B cell (primary cell): ENCODE measurements around the gene TRRAP. TPM values are rescaled to one million over a fixed set of nuclear protein-coding genes. Genes with fewer than 3 reads are reported as not detected.

Source experiments
- ATAC-seq: fragments of 200-7000 bp; cut with Tn5 transposase; one replicate; pipeline ENCODE4 v1.10.0; 2021; ENCODE audit warnings: low read depth, mild to moderate bottlenecking, moderate number of reproducible peaks, moderate library complexity
- CTCF ChIA-PET: fragments of 350-600 bp; sonication (Branson Sonifier 250); formaldehyde crosslinking; loops from one replicate; lab custom pipeline; 2021; ENCODE audit warnings: antibody characterized with exemption, inconsistent platforms; lab: Charles Lee
- POLR2A ChIA-PET: fragments of 350-600 bp; sonication (Branson Sonifier 250); formaldehyde crosslinking; loops from one replicate; lab custom pipeline; 2021; ENCODE audit warnings: antibody characterized with exemption; lab: Charles Lee
- DNase-seq: peaks from one replicate; pipeline ENCODE4 v3.0.0; 2013
- H2AFZ ChIP-seq: 2 replicates; pipeline ENCODE4 v1.6.1; 2012; ENCODE audit warnings: mild to moderate bottlenecking, low read depth, low read length; ENCODE audit not compliant: insufficient read depth, poor library complexity, severe bottlenecking
- H3K27ac ChIP-seq, 2 donors: 1 replicate in 1 of 2; 2 replicates in 1 of 2; pipeline ENCODE4 v1.5.1; 2012 to 2013; ENCODE audit warnings: low read length in 2 of 2, mild to moderate bottlenecking in 2 of 2, moderate library complexity in 1 of 2
- H3K27me3 ChIP-seq, 4 experiments: fragments of 200-600 bp in 1 of 4; sonication (generic) in 1 of 4; replicated peaks in 1 of 4; 1 replicate in 2 of 4; 2 replicates in 2 of 4; pipeline versions ENCODE4 v1.6.1 to v1.7.0; 2013 to 2016; ENCODE audit warnings: low read length in 3 of 4, mild to moderate bottlenecking in 2 of 4, mixed read lengths in 1 of 4, moderate library complexity in 1 of 4; ENCODE audit not compliant: insufficient read depth in 4 of 4, control insufficient read depth in 3 of 4; ENCODE audit errors: control extremely low read depth in 1 of 4
- H3K36me3 ChIP-seq, 2 experiments: replicated peaks in 1 of 2; 1 replicate in 1 of 2; 2 replicates in 1 of 2; pipeline versions ENCODE4 v1.6.1 to v1.7.1; 2013; ENCODE audit warnings: low read length in 1 of 2; ENCODE audit not compliant: insufficient read depth in 2 of 2, control insufficient read depth in 1 of 2; ENCODE audit errors: control extremely low read depth in 1 of 2, extremely low read depth in 1 of 2
- H3K4me1 ChIP-seq, 2 donors: fragments of 200-600 bp in 1 of 2; sonication (generic) in 1 of 2; 1 replicate in 1 of 2; 2 replicates in 1 of 2; pipeline versions ENCODE4 v1.5.1 to v1.6.1; 2013 to 2017; ENCODE audit warnings: low read length in 2 of 2; ENCODE audit not compliant: control insufficient read depth in 2 of 2, insufficient read depth in 2 of 2
- H3K4me2 ChIP-seq: replicated peaks from 2 replicates; pipeline ENCODE3; 2012; ENCODE audit warnings: mild to moderate bottlenecking, low read depth, low read length; ENCODE audit not compliant: poor library complexity, severe bottlenecking
- H3K4me3 ChIP-seq, 5 experiments: fragments of 200-600 bp in 1 of 5; sonication (generic) in 1 of 5; 1 replicate in 3 of 5; 2 replicates in 2 of 5; pipeline versions ENCODE4 v1.5.1 to v1.7.0; 2011 to 2016; ENCODE audit warnings: low read length in 4 of 5, mild to moderate bottlenecking in 4 of 5, low read depth in 2 of 5, control low read depth in 1 of 5, moderate library complexity in 1 of 5; ENCODE audit not compliant: insufficient read depth in 1 of 5; ENCODE audit errors: control extremely low read depth in 1 of 5, extremely low read depth in 1 of 5
- H3K79me2 ChIP-seq: fragments of 200-600 bp; sonication (generic); one replicate; pipeline ENCODE4 v1.6.0; 2016; ENCODE audit warnings: low read length; ENCODE audit not compliant: control insufficient read depth, insufficient read depth
- H3K9ac ChIP-seq: fragments of 200-600 bp; sonication (generic); 2 replicates; pipeline ENCODE4 v1.6.1; 2017; ENCODE audit warnings: mild to moderate bottlenecking, low read length, moderate library complexity
- H3K9me3 ChIP-seq, 3 donors: one replicate each; pipeline versions ENCODE4 v1.6.1 to v1.7.1; 2013; ENCODE audit warnings: low read length in 2 of 3; ENCODE audit not compliant: control insufficient read depth in 2 of 3, insufficient read depth in 1 of 3; ENCODE audit errors: control extremely low read depth in 1 of 3
- H4K20me1 ChIP-seq: 2 replicates; pipeline ENCODE4 v1.6.0; 2012; ENCODE audit warnings: mild to moderate bottlenecking, low read length; ENCODE audit not compliant: insufficient read depth, control insufficient read depth, poor library complexity, severe bottlenecking
- H3K27ac Mint-ChIP-seq: one replicate; pipeline ENCODE4 v1.8.0; 2021; ENCODE audit warnings: mixed read lengths
- H3K27me3 Mint-ChIP-seq: one replicate; pipeline ENCODE4 v1.8.0; 2021; ENCODE audit warnings: mixed read lengths
- H3K4me1 Mint-ChIP-seq: one replicate; pipeline ENCODE4 v1.8.0; 2021; ENCODE audit warnings: mixed read lengths
- H3K4me3 Mint-ChIP-seq: one replicate; pipeline ENCODE4 v1.8.0; 2021; ENCODE audit warnings: mixed read lengths
- H3K9me3 Mint-ChIP-seq: one replicate; pipeline ENCODE4 v1.8.0; 2022; ENCODE audit warnings: mixed read lengths; ENCODE audit not compliant: insufficient read depth
- EZH2 ChIP-seq: IDR thresholded peaks from 2 replicates; pipeline ENCODE4 v1.6.1; 2012; ENCODE audit warnings: borderline replicate concordance, low read depth, mild to moderate bottlenecking, moderate library complexity, low read length; ENCODE audit not compliant: insufficient read depth, poor library complexity, severe bottlenecking
- WGBS: methylation state at CpG from one replicate; pipeline ENCODE4 v1.1.5; 2013; ENCODE audit warnings: missing lambda C conversion rate; ENCODE audit not compliant: insufficient coverage; 5-methylcytosine and 5-hydroxymethylcytosine counted together
- intact Hi-C: fragments of 100-400 bp; cut with micrococcal nuclease; formaldehyde crosslinking; loops from one replicate; pipeline ENCODE4 v1.10.0; 2022
- polyA plus RNA-seq: library from polyadenylated mRNA; depleted of rRNA; stranded (reverse); fragments of >200 nt; gene quantifications from 2 replicates; pipeline ENCODE4 v1.2.3, GENCODE V29; 2012
- total RNA-seq, 2 donors: library from RNA; stranded (reverse); fragments of 120-200 nt in 1 of 2; gene quantifications; 1 replicate in 1 of 2; 2 replicates in 1 of 2; pipeline versions ENCODE4 v1.2.3 to v1.2.4, GENCODE V29; 2013 to 2022
- TF ChIP-seq, protein P1 (sequence below): fragments of 200-600 bp; IDR thresholded peaks from one replicate; pipeline ENCODE4 v1.8.0; 2022; ENCODE audit warnings: antibody characterized with exemption, mild to moderate bottlenecking

Gene TRRAP
- total and polyA plus RNA-seq, 2 donors (not counting 1 experiment from before 2014, with no cell fraction given) = 25.4 to 102 TPM

DNA sequence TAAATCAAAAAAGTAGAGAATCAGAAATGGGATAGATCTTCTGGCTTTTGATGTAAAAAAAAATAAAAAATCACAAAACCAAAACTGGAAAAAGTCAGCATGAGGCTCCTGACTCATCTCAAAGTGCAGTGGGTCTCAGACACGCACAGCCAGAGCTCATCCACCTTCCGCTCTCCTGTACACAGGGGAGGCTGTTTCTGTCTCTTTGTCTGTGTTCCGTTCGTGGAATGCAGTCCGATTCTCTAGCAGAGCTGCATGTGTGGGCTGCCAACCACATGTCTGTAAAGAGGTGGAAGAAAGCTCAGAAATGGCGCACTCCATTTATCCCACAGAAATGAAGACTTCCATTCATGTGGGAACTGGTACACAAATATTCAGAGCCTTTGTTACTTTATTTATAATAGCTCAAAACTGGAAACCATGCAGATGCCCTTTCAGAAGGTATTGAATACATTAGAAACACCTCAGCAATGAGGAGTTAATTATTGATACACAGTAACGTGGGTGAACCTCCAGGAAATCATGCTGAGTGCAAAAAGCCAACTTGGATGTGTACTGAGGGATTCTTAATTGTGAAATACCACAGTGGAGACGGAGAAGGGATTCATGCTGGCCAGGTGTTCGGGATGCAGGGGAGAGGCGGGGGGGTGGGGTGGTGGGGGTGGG is 123.3 kb downstream of the TRRAP start:
- H3K27me3 ChIP-seq = no peaks in the 10 kb centered on the region
- Mint-ChIP-seq H3K27ac (no peak overlapping the region), H3K4me1 (peaks cover 7% of the 10 kb centered on the region), H3K27me3 (no peaks in the 10 kb centered on the region), H3K4me3 (no peak overlapping the region), H3K9me3 (no peaks in the 10 kb centered on the region)
- 100% methylated on average over 4 of the region's 10 CpGs for WGBS
- DNase-seq (no peak), ATAC-seq (no peak)
- TF ChIP-seq EZH2 = no peak
- TF ChIP-seq, protein P1, sequence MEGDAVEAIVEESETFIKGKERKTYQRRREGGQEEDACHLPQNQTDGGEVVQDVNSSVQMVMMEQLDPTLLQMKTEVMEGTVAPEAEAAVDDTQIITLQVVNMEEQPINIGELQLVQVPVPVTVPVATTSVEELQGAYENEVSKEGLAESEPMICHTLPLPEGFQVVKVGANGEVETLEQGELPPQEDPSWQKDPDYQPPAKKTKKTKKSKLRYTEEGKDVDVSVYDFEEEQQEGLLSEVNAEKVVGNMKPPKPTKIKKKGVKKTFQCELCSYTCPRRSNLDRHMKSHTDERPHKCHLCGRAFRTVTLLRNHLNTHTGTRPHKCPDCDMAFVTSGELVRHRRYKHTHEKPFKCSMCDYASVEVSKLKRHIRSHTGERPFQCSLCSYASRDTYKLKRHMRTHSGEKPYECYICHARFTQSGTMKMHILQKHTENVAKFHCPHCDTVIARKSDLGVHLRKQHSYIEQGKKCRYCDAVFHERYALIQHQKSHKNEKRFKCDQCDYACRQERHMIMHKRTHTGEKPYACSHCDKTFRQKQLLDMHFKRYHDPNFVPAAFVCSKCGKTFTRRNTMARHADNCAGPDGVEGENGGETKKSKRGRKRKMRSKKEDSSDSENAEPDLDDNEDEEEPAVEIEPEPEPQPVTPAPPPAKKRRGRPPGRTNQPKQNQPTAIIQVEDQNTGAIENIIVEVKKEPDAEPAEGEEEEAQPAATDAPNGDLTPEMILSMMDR = no peak
- H3K4me1 ChIP-seq = no peaks in the 10 kb centered on the region
- no peaks in the 10 kb centered on the region for H3K9me3 ChIP-seq
- POLR2A ChIA-PET = no interaction called here
- CTCF ChIA-PET = no interaction called here
- H3K9ac ChIP-seq = no peak overlapping the region
- H3K79me2 ChIP-seq = no peaks in the 10 kb centered on the region
- no peak overlapping the region for H3K27ac ChIP-seq
- H4K20me1 ChIP-seq = no peaks in the 10 kb centered on the region
- H3K4me3 ChIP-seq = no peak overlapping the region
- H2AFZ ChIP-seq = no peak overlapping the region
- intact Hi-C loops = no loop called here
- peaks cover 0 to 69% of the 10 kb centered on the region in 2 experiments for H3K36me3 ChIP-seq
- H3K4me2 ChIP-seq = no peak overlapping the region

DNA sequence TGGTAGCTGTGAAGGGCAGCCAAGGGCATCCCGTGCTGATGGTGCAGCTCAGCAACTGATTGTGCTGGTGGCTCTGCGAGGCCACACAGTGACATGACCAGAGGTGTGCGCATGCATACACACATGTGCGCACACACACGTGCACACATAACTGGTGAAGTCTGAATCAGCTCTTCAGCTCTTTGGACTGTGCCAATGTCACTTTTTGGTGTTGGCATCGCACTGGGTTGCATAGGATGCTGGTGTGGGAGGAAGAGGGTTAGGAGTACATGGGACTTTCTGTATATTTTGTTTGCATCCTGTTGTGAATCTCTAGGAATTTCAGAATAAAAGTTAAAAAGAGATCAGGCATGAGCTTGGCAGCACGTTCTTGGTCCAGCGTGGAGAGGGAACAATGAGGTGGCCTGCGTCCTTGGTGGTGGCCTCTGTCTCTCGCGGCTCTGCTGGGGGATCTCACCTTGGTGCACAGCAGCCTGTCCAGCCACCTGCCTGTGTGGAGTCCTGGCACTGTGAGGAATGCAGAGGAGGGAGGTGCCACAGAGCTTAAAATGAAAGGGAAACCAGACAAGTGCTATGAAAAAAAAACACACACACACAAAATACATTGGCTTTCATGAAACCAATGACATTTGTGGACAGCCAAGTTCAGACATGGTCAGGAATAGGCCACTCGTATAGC is 124.0 kb downstream of the TRRAP start:
- H2AFZ ChIP-seq = no peak overlapping the region
- POLR2A ChIA-PET = no interaction called here

More for the DNA sequence above, 124.0 kb downstream of the TRRAP start:
- WGBS = 97% methylated on average over 12 of the region's 12 CpGs
- no peaks in the 10 kb centered on the region for H4K20me1 ChIP-seq
- no peak overlapping the region for H3K4me3 ChIP-seq
- intact Hi-C loops = no loop called here
- CTCF ChIA-PET = no interaction called here
- Mint-ChIP-seq H3K27ac (no peak overlapping the region), H3K4me1 (peaks cover 7% of the 10 kb centered on the region), H3K9me3 (no peaks in the 10 kb centered on the region), H3K27me3 (no peaks in the 10 kb centered on the region), H3K4me3 (no peak overlapping the region)
- H3K27me3 ChIP-seq = no peaks in the 10 kb centered on the region
- no peak for TF ChIP-seq EZH2
- TF ChIP-seq, protein P1 = no peak
- H3K9me3 ChIP-seq = no peaks in the 10 kb centered on the region
- no peak overlapping the region for H3K9ac ChIP-seq
- H3K79me2 ChIP-seq = no peaks in the 10 kb centered on the region
- no peak for DNase-seq
- H3K36me3 ChIP-seq = peaks cover 0 to 69% of the 10 kb centered on the region in 2 experiments
- ATAC-seq = no peak
- no peak overlapping the region for H3K27ac ChIP-seq
- no peaks in the 10 kb centered on the region for H3K4me1 ChIP-seq
- H3K4me2 ChIP-seq = no peak overlapping the region
